ENCODE measurements around the gene FAM171A1.

FAM171A1 gene

GRCh38 chr10:15242261-15242840 lies 128.7 kb downstream of the FAM171A1 start:
- Histone ChIP-seq H4K91ac (ENCODE audit: low read depth, low read length, poor library complexity) (no peak overlapping the region), H3K4ac (ENCODE audit: low read length) (no peak overlapping the region), H4K8ac (ENCODE audit: low read depth, low read length) (no peak overlapping the region), H3K9me3 (replicated peaks in 1 of 2; ENCODE audit: control insufficient read depth in 2 of 2, insufficient read depth in 1 of 2, low read depth in 1 of 2, low read length in 2 of 2) (no peaks in the 10 kb centered on the region), H2AFZ (ENCODE audit: low read length) (no peak overlapping the region), H2BK120ac (ENCODE audit: low read depth, low read length) (no peak overlapping the region), H2BK12ac (ENCODE audit: low read length) (no peak overlapping the region), H3K4me3 (ENCODE audit: low read length in 2 of 2) (no peak overlapping the region), H2BK15ac (ENCODE audit: low read length) (no peak overlapping the region), H3K27ac (replicated peaks; ENCODE audit: low read length) (no peak overlapping the region), H3K79me1 (ENCODE audit: low read depth, low read length) (peaks cover 2% of the 10 kb centered on the region), H3K36me3 (replicated peaks in 1 of 2; ENCODE audit: control insufficient read depth in 2 of 2, insufficient read depth in 2 of 2, low read length in 2 of 2) (peaks cover 2 to 24% of the 10 kb centered on the region in 2 donors), H3K4me2 (ENCODE audit: insufficient read depth, low read length, poor library complexity, severe bottlenecking) (no peak overlapping the region), H3K18ac (ENCODE audit: low read length) (no peak overlapping the region), H3K14ac (ENCODE audit: low read length) (no peak overlapping the region), H2AK5ac (ENCODE audit: low read depth, low read length) (no peak overlapping the region), H3K23ac (ENCODE audit: low read depth, low read length, poor library complexity) (no peak overlapping the region), H3K27me3 (ENCODE audit: control insufficient read depth in 3 of 3, insufficient read depth in 3 of 3, low read depth in 1 of 3, low read length in 3 of 3) (no peaks in the 10 kb centered on the region), H3K9ac (ENCODE audit: low read depth, low read length, poor library complexity) (no peak overlapping the region), H3K4me1 (ENCODE audit: control insufficient read depth in 2 of 2, insufficient read depth in 1 of 2, low read depth in 1 of 2, low read length in 2 of 2) (peaks cover 0 to 1% of the 10 kb centered on the region in 2 donors), H2BK5ac (ENCODE audit: low read length) (no peak overlapping the region)
- DNase-seq (ENCODE audit: low spot score), result no peak
- no CpG with 5 or more reads among the region's 12 CpGs for WGBS, 2 donors (ENCODE audit: extremely low coverage in 2 of 2, insufficient read length in 2 of 2, insufficient replicate concordance in 1 of 2)

DNA sequence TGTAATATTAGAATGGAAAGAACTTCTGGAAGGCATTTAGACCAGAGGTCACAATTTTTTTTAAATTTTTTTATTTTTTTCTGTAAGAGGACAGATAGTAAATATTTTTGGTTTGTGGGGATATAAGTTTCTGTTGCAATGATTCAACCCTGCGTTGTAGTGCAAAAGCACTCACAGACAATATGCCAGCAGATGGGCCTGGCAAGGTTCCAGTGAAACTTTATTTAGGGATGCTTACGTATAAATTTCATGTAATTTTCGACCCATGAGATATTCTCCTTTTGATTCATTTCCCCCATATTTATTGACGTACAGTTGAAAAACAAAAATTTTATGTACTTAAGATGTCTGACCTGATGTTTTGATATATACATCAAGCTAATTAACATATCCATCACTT lies 129.8 kb downstream of the FAM171A1 start:
- no peak overlapping the region for H2AK5ac ChIP-seq (ENCODE audit: low read depth, low read length)
- H3K4me2 ChIP-seq (ENCODE audit: insufficient read depth, low read length, poor library complexity, severe bottlenecking), result no peak overlapping the region
- no peak overlapping the region for H3K18ac ChIP-seq (ENCODE audit: low read length)
- no peak overlapping the region for H2BK12ac ChIP-seq (ENCODE audit: low read length)
- no peak overlapping the region for H2AFZ ChIP-seq (ENCODE audit: low read length)
- H4K91ac ChIP-seq (ENCODE audit: low read depth, low read length, poor library complexity), result no peak overlapping the region
- WGBS, 2 donors (ENCODE audit: extremely low coverage in 2 of 2, insufficient read length in 2 of 2, insufficient replicate concordance in 1 of 2), result no CpG with 5 or more reads among the region's 4 CpGs
- H3K9me3 ChIP-seq (replicated peaks in 1 of 2; ENCODE audit: control insufficient read depth in 2 of 2, insufficient read depth in 1 of 2, low read depth in 1 of 2, low read length in 2 of 2), result no peaks in the 10 kb centered on the region
- no peak overlapping the region for H3K27ac ChIP-seq (replicated peaks; ENCODE audit: low read length)
- DNase-seq (ENCODE audit: low spot score), result no peak
- no peak overlapping the region for H3K23ac ChIP-seq (ENCODE audit: low read depth, low read length, poor library complexity)
- peaks cover 2% of the 10 kb centered on the region for H3K79me1 ChIP-seq (ENCODE audit: low read depth, low read length)
- H4K8ac ChIP-seq (ENCODE audit: low read depth, low read length), result no peak overlapping the region
- no peak overlapping the region for H2BK120ac ChIP-seq (ENCODE audit: low read depth, low read length)
- no peak overlapping the region for H2BK15ac ChIP-seq (ENCODE audit: low read length)
- no peak overlapping the region for H3K14ac ChIP-seq (ENCODE audit: low read length)
- peaks cover 0 to 1% of the 10 kb centered on the region in 2 donors for H3K4me1 ChIP-seq (ENCODE audit: control insufficient read depth in 2 of 2, insufficient read depth in 1 of 2, low read depth in 1 of 2, low read length in 2 of 2)
- H3K9ac ChIP-seq (ENCODE audit: low read depth, low read length, poor library complexity), result no peak overlapping the region
- no peak overlapping the region for H2BK5ac ChIP-seq (ENCODE audit: low read length)
- peaks cover 2 to 14% of the 10 kb centered on the region in 2 donors for H3K36me3 ChIP-seq (replicated peaks in 1 of 2; ENCODE audit: control insufficient read depth in 2 of 2, insufficient read depth in 2 of 2, low read length in 2 of 2)
- no peak overlapping the region for H3K4me3 ChIP-seq (ENCODE audit: low read length in 2 of 2)
- no peak overlapping the region for H3K4ac ChIP-seq (ENCODE audit: low read length)
- H3K27me3 ChIP-seq (ENCODE audit: control insufficient read depth in 3 of 3, insufficient read depth in 3 of 3, low read depth in 1 of 3, low read length in 3 of 3), result no peaks in the 10 kb centered on the region

DNA sequence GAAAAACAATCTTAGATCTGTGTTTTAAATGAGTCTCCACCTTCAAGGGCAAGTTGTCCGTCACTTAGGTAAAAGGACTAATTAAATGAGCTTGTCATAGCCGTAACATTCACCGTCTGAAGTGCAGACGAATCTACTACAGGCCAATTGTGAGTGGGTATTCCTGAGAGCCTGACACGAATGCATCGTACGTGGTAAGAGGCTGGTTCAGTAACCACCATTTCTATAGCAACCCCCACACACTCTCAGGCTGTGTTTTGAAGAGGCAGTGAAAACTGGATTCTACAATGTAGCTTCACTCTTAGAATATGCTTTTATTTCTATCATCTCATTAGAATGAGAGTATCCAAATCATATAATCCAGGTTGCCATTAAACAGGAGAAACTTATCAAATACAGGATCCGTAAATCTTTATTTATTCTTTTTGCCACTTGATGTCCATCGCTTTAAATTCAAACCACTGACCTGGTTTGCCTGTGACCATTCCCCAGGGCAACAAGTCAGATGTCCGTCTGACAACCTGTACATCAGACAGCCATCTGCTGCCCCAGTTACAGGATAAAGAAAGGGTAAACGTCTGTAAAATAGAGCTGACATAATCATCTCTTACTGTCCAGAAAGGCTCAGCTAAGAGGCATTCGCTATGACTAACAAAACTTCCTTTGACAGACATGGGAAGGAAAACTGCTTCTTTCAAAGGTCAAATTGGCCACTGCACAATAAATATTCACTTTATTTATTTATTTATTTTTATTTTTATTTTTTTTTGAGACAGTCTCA lies 132.3 kb downstream of the FAM171A1 start:
- Histone ChIP-seq H3K9me3 (replicated peaks in 1 of 2; ENCODE audit: control insufficient read depth in 2 of 2, insufficient read depth in 1 of 2, low read depth in 1 of 2, low read length in 2 of 2) (no peaks in the 10 kb centered on the region), H3K27me3 (ENCODE audit: control insufficient read depth in 3 of 3, insufficient read depth in 3 of 3, low read depth in 1 of 3, low read length in 3 of 3) (no peaks in the 10 kb centered on the region), H3K23ac (ENCODE audit: low read depth, low read length, poor library complexity) (no peak overlapping the region), H3K79me1 (ENCODE audit: low read depth, low read length) (no peaks in the 10 kb centered on the region), H3K9ac (ENCODE audit: low read depth, low read length, poor library complexity) (no peak overlapping the region), H3K27ac (replicated peaks; ENCODE audit: low read length) (no peak overlapping the region), H3K4me1 (ENCODE audit: control insufficient read depth in 2 of 2, insufficient read depth in 1 of 2, low read depth in 1 of 2, low read length in 2 of 2) (no peaks in the 10 kb centered on the region), H3K14ac (ENCODE audit: low read length) (no peak overlapping the region), H2BK15ac (ENCODE audit: low read length) (no peak overlapping the region), H2BK120ac (ENCODE audit: low read depth, low read length) (no peak overlapping the region), H3K4ac (ENCODE audit: low read length) (no peak overlapping the region), H4K91ac (ENCODE audit: low read depth, low read length, poor library complexity) (no peak overlapping the region), H3K4me3 (ENCODE audit: low read length in 2 of 2) (no peak overlapping the region), H3K4me2 (ENCODE audit: insufficient read depth, low read length, poor library complexity, severe bottlenecking) (no peak overlapping the region), H2AFZ (ENCODE audit: low read length) (no peak overlapping the region), H3K36me3 (replicated peaks in 1 of 2; ENCODE audit: control insufficient read depth in 2 of 2, insufficient read depth in 2 of 2, low read length in 2 of 2) (peaks cover 0 to 8% of the 10 kb centered on the region in 2 donors), H4K8ac (ENCODE audit: low read depth, low read length) (no peak overlapping the region), H3K18ac (ENCODE audit: low read length) (no peak overlapping the region), H2AK5ac (ENCODE audit: low read depth, low read length) (no peak overlapping the region), H2BK12ac (ENCODE audit: low read length) (no peak overlapping the region), H2BK5ac (ENCODE audit: low read length) (no peak overlapping the region)
- DNase-seq (ENCODE audit: low spot score), result no peak
- WGBS, 2 donors (ENCODE audit: extremely low coverage in 2 of 2, insufficient read length in 2 of 2, insufficient replicate concordance in 1 of 2), result no CpG with 5 or more reads among the region's 12 CpGs

DNA sequence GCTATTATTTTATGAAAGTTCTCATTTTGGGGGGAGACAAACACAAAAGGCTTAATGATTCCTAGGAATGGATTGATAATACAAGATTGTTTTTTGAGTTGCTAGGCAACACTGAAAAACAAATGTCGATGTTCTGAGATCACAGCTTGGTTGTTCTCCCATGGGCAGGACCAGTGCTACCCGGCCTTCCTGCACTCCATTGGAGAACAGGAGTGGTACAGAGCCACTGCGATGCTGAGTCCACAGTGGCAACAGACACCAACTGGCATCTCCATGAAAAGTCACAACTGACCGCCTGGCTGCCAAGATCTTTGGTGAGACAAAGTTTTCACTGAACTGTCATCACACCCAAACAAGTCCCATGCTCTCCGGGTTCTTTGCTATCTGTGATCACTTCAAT lies 133.7 kb downstream of the FAM171A1 start:
- Histone ChIP-seq H3K4me1 (ENCODE audit: control insufficient read depth in 2 of 2, insufficient read depth in 1 of 2, low read depth in 1 of 2, low read length in 2 of 2) (no peaks in the 10 kb centered on the region), H3K4ac (ENCODE audit: low read length) (no peak overlapping the region), H4K8ac (ENCODE audit: low read depth, low read length) (no peak overlapping the region), H3K4me3 (ENCODE audit: low read length in 2 of 2) (no peak overlapping the region), H2AFZ (ENCODE audit: low read length) (no peak overlapping the region), H2BK15ac (ENCODE audit: low read length) (no peak overlapping the region), H3K36me3 (replicated peaks in 1 of 2; ENCODE audit: control insufficient read depth in 2 of 2, insufficient read depth in 2 of 2, low read length in 2 of 2) (peaks cover 0 to 2% of the 10 kb centered on the region in 2 donors), H3K27ac (replicated peaks; ENCODE audit: low read length) (no peak overlapping the region), H3K18ac (ENCODE audit: low read length) (no peak overlapping the region), H3K23ac (ENCODE audit: low read depth, low read length, poor library complexity) (no peak overlapping the region), H3K79me1 (ENCODE audit: low read depth, low read length) (no peaks in the 10 kb centered on the region), H2BK120ac (ENCODE audit: low read depth, low read length) (no peak overlapping the region), H4K91ac (ENCODE audit: low read depth, low read length, poor library complexity) (no peak overlapping the region), H2BK5ac (ENCODE audit: low read length) (no peak overlapping the region), H3K27me3 (ENCODE audit: control insufficient read depth in 3 of 3, insufficient read depth in 3 of 3, low read depth in 1 of 3, low read length in 3 of 3) (no peaks in the 10 kb centered on the region), H3K14ac (ENCODE audit: low read length) (no peak overlapping the region), H3K9me3 (replicated peaks in 1 of 2; ENCODE audit: control insufficient read depth in 2 of 2, insufficient read depth in 1 of 2, low read depth in 1 of 2, low read length in 2 of 2) (no peaks in the 10 kb centered on the region), H3K4me2 (ENCODE audit: insufficient read depth, low read length, poor library complexity, severe bottlenecking) (no peak overlapping the region), H2BK12ac (ENCODE audit: low read length) (no peak overlapping the region), H2AK5ac (ENCODE audit: low read depth, low read length) (no peak overlapping the region), H3K9ac (ENCODE audit: low read depth, low read length, poor library complexity) (no peak overlapping the region)
- DNase-seq (ENCODE audit: low spot score), result no peak
- no CpG with 5 or more reads among the region's 5 CpGs for WGBS, 2 donors (ENCODE audit: extremely low coverage in 2 of 2, insufficient read length in 2 of 2, insufficient replicate concordance in 1 of 2)

Measured in neuronal stem cell (in vitro differentiated cells).